ENCODE results near the gene IRS2. TPM values are rescaled to one million over a fixed set of nuclear protein-coding genes. Genes with fewer than 3 reads are reported as not detected.

The IRS2 gene
- total and polyA plus RNA-seq, 2 experiments from 2014 or later = 3.6 to 14.5 TPM

- Mint-ChIP-seq H3K4me3 (no peak overlapping the region), H3K9me3 (no peaks in the 10 kb centered on the region), H3K27ac (no peak overlapping the region), H3K36me3 (ENCODE audit: low read depth) (no peaks in the 10 kb centered on the region; the same call in 2 of the 3 replicates), H3K4me1 (peaks cover 16% of the 10 kb centered on the region), H3K27me3 (ENCODE audit: insufficient read depth, low read depth, poor library complexity) (peaks cover 6% of the 10 kb centered on the region)
- TF ChIP-seq ZNF114 (CRISPR knock-in tag; IDR thresholded peaks at IDR 0.05) (no peak), REST (IDR thresholded peaks at IDR 0.05; ENCODE audit: unreplicated experiment) (no peak), POLR2AphosphoS5 (IDR thresholded peaks at IDR 0.05; ENCODE audit: low read depth) (no peak), NANOG (IDR thresholded peaks at IDR 0.05; ENCODE audit: borderline replicate concordance) (no peak)
- H3K9me2 ChIP-seq (ENCODE audit: insufficient read depth) = no peaks in the 10 kb centered on the region
- no peak overlapping the region for H3K4me2 ChIP-seq
- no peaks in the 10 kb centered on the region for H3K79me2 ChIP-seq (replicated peaks; ENCODE audit: insufficient read depth)
- no peaks in the 10 kb centered on the region for H3F3A ChIP-seq (replicated peaks; ENCODE audit: low read depth)
- no peak for ATAC-seq
- no peak overlapping the region for H3K27ac ChIP-seq (ENCODE audit: low read depth)
- DNase-seq (ENCODE audit: low spot score) = no peak
- H3K4me1 ChIP-seq (ENCODE audit: insufficient read depth) = peaks cover 5% of the 10 kb centered on the region; the same call in 1 of the 2 replicates
- H4K20me1 ChIP-seq (replicated peaks; ENCODE audit: insufficient read depth) = no peaks in the 10 kb centered on the region
- H2AFZ ChIP-seq = no peak overlapping the region
- no peak overlapping the region for H3K4me3 ChIP-seq
- no peaks in the 10 kb centered on the region for H3K36me3 ChIP-seq (ENCODE audit: insufficient read depth)
- H3K27me3 ChIP-seq (ENCODE audit: insufficient read depth) = no peaks in the 10 kb centered on the region
These were observed 46.3 kb downstream of the IRS2 start for GRCh38 chr13:109740121-109740520.

GRCh38 chr13:109738298-109738746 is 48.1 kb downstream of the IRS2 start:
- H3K27ac ChIP-seq (ENCODE audit: low read depth) = no peak overlapping the region
- H4K20me1 ChIP-seq (replicated peaks; ENCODE audit: insufficient read depth) = no peaks in the 10 kb centered on the region
- Mint-ChIP-seq H3K4me1 (peaks cover 5% of the 10 kb centered on the region; the same call in 2 of the 3 replicates), H3K4me3 (no peak overlapping the region), H3K9me3 (no peaks in the 10 kb centered on the region; the same call in 2 of the 3 replicates), H3K27ac (no peak overlapping the region), H3K36me3 (ENCODE audit: low read depth) (no peaks in the 10 kb centered on the region), H3K27me3 (ENCODE audit: insufficient read depth, low read depth, poor library complexity) (peaks cover 6% of the 10 kb centered on the region)
- DNase-seq (ENCODE audit: low spot score) (no peak), ATAC-seq (no peak)
- H2AFZ ChIP-seq = 0 out of 2 replicates have a peak overlapping the region, but pooled peaks have one; percentile 32
- no peaks in the 10 kb centered on the region for H3K27me3 ChIP-seq (ENCODE audit: insufficient read depth)
- H3K36me3 ChIP-seq (ENCODE audit: insufficient read depth) = no peaks in the 10 kb centered on the region
- H3K79me2 ChIP-seq (replicated peaks; ENCODE audit: insufficient read depth) = no peaks in the 10 kb centered on the region
- H3K9me2 ChIP-seq (ENCODE audit: insufficient read depth) = no peaks in the 10 kb centered on the region
- no peak overlapping the region for H3K4me2 ChIP-seq
- no peaks in the 10 kb centered on the region for H3K4me1 ChIP-seq (ENCODE audit: insufficient read depth)
- TF ChIP-seq ZNF114 (CRISPR knock-in tag; IDR thresholded peaks at IDR 0.05) (no peak), ZNF462 (CRISPR knock-in tag; IDR thresholded peaks at IDR 0.05) (no peak), JUNB (IDR thresholded peaks at IDR 0.05; ENCODE audit: unreplicated experiment) (no peak)
- no peaks in the 10 kb centered on the region for H3F3A ChIP-seq (replicated peaks; ENCODE audit: low read depth)
- no peak overlapping the region for H3K4me3 ChIP-seq

Data from GM23338 (cell line).